Hematopoietic multipotent progenitor cell treated with erythropoietin and hydrocortisone succinate and interleukin-3 and kit ligand, for 8 days (in vitro differentiated cells): ENCODE measurements around the gene PLXDC2.

Experiments
- DNase-seq: peaks from one replicate; pipeline ENCODE4 v3.0.0-alpha.2; 2015

The PLXDC2 gene

GRCh38 chr10:19862811-19863515 is 46.7 kb downstream of the PLXDC2 start:
- no peak for DNase-seq

- DNase-seq = no peak
These were observed 49.4 kb downstream of the PLXDC2 start for GRCh38 chr10:19865676-19866075.

GRCh38 chr10:19869370-19869769 is 53.1 kb downstream of the PLXDC2 start:
- DNase-seq = no peak

- DNase-seq = no peak
These were observed 56.5 kb downstream of the PLXDC2 start for GRCh38 chr10:19872504-19873271.

- DNase-seq = no peak
These were observed 58.0 kb downstream of the PLXDC2 start for GRCh38 chr10:19874190-19874589.

- no peak for DNase-seq
These were observed 58.6 kb downstream of the PLXDC2 start for GRCh38 chr10:19874791-19875190.

GRCh38 chr10:19876570-19876969 is 60.3 kb downstream of the PLXDC2 start:
- DNase-seq = no peak

- DNase-seq = no peak
These were observed 61.4 kb downstream of the PLXDC2 start for GRCh38 chr10:19877466-19878255.

- no peak for DNase-seq
These were observed 66.4 kb downstream of the PLXDC2 start for GRCh38 chr10:19882621-19883020.

- DNase-seq = no peak
These were observed 71.9 kb downstream of the PLXDC2 start for GRCh38 chr10:19888061-19888660.

- DNase-seq = no peak
These were observed 73.0 kb downstream of the PLXDC2 start for GRCh38 chr10:19889256-19889655.

GRCh38 chr10:19891429-19891828 is 75.2 kb downstream of the PLXDC2 start:
- no peak for DNase-seq

- DNase-seq = no peak
These were observed 76.0 kb downstream of the PLXDC2 start for GRCh38 chr10:19892270-19892669.

GRCh38 chr10:19892677-19893076 is 76.4 kb downstream of the PLXDC2 start:
- DNase-seq = no peak

GRCh38 chr10:19895500-19895899 is 79.3 kb downstream of the PLXDC2 start:
- no peak for DNase-seq

GRCh38 chr10:19902456-19902855 is 86.2 kb downstream of the PLXDC2 start:
- DNase-seq = no peak

GRCh38 chr10:19904202-19904661 is 88.0 kb downstream of the PLXDC2 start:
- DNase-seq = no peak

- no peak for DNase-seq
These were observed 90.0 kb downstream of the PLXDC2 start for GRCh38 chr10:19906108-19906791.

- no peak for DNase-seq
These were observed 92.9 kb downstream of the PLXDC2 start for GRCh38 chr10:19908991-19909696.

GRCh38 chr10:19911886-19912285 is 95.7 kb downstream of the PLXDC2 start:
- no peak for DNase-seq

- no peak for DNase-seq
These were observed 97.8 kb downstream of the PLXDC2 start for GRCh38 chr10:19913987-19914386.

GRCh38 chr10:19915125-19915524 is 98.9 kb downstream of the PLXDC2 start:
- no peak for DNase-seq
